HepG2 (cell line): ENCODE results near the gene MT1A. TPM values are rescaled to one million over a fixed set of nuclear protein-coding genes. Genes with fewer than 3 reads are reported as not detected.

Experiments
- CAMTA2 ChIP-seq: sonication (generic); formaldehyde crosslinking; IDR thresholded peaks from 2 replicates; pipeline ENCODE4 v1.4.0; 2020; ENCODE audit warnings: mild to moderate bottlenecking, missing genetic modification reagents, borderline replicate concordance
- DMAP1 ChIP-seq: IDR thresholded peaks from 2 replicates; pipeline ENCODE4 v1.6.1; 2016
- E2F5 ChIP-seq: sonication (generic); formaldehyde crosslinking; conservative IDR thresholded peaks from 2 replicates; pipeline ENCODE4 v1.4.0; 2020; ENCODE audit warnings: missing genetic modification reagents
- HNRNPK ChIP-seq: fragments of 200-400 bp; formaldehyde crosslinking; IDR thresholded peaks from 2 replicates; pipeline ENCODE4 v1.6.1; 2018; ENCODE audit warnings: low read length, low read depth, moderate library complexity, mild to moderate bottlenecking; ENCODE audit not compliant: poor library complexity, severe bottlenecking
- KLF12 ChIP-seq: sonication (generic); formaldehyde crosslinking; IDR thresholded peaks from 2 replicates; pipeline ENCODE4 v1.4.0; 2020; ENCODE audit warnings: missing genetic modification reagents, borderline replicate concordance
- LCORL ChIP-seq, 2 experiments: fragments of 450-650 bp in 1 of 2; sonication (generic) in 1 of 2; formaldehyde crosslinking in 1 of 2; IDR thresholded peaks; 2 replicates each; pipeline versions ENCODE4 v1.5.0 to v1.6.1; 2017 to 2020; ENCODE audit warnings: antibody characterized with exemption in 1 of 2, missing genetic modification reagents in 1 of 2
- MAX ChIP-seq: IDR thresholded peaks from 2 replicates; pipeline ENCODE4 v1.6.1; 2012; ENCODE audit warnings: inconsistent platforms
- PRPF4 ChIP-seq: fragments of 200-400 bp; formaldehyde crosslinking; IDR thresholded peaks from 2 replicates; pipeline ENCODE4 v1.6.1; 2016; ENCODE audit warnings: low read length, low read depth; ENCODE audit not compliant: poor library complexity, severe bottlenecking
- RXRA ChIP-seq: sonication (generic); formaldehyde crosslinking; IDR thresholded peaks from 2 replicates; pipeline ENCODE4 v1.5.1; 2020; ENCODE audit warnings: missing genetic modification reagents
- SRSF9 ChIP-seq: fragments of 200-400 bp; formaldehyde crosslinking; IDR thresholded peaks from 2 replicates; pipeline ENCODE4 v1.6.1; 2018; ENCODE audit warnings: borderline replicate concordance, mild to moderate bottlenecking, low read depth, low read length; ENCODE audit not compliant: insufficient read depth, poor library complexity, severe bottlenecking
- ZBTB21 ChIP-seq: sonication (generic); formaldehyde crosslinking; IDR thresholded peaks from 2 replicates; pipeline ENCODE4 v1.4.0; 2020; ENCODE audit warnings: missing genetic modification reagents
- ZBTB33 ChIP-seq: sonication (generic); formaldehyde crosslinking; IDR thresholded peaks from 2 replicates; pipeline ENCODE4 v1.4.0; 2020; ENCODE audit warnings: missing genetic modification reagents
- ZNF263 ChIP-seq: sonication (generic); formaldehyde crosslinking; IDR thresholded peaks from 2 replicates; pipeline ENCODE4 v1.4.0; 2020; ENCODE audit warnings: missing genetic modification reagents
- ZNF280B ChIP-seq: sonication (generic); formaldehyde crosslinking; IDR thresholded peaks from 2 replicates; pipeline ENCODE4 v1.5.0; 2020; ENCODE audit warnings: missing genetic modification reagents, mild to moderate bottlenecking, borderline replicate concordance
- ZNF350 ChIP-seq: sonication (generic); formaldehyde crosslinking; IDR thresholded peaks from 2 replicates; pipeline ENCODE4 v1.4.0; 2020; ENCODE audit warnings: mild to moderate bottlenecking, low read depth, missing genetic modification reagents, borderline replicate concordance
- ZNF687 ChIP-seq: sonication (generic); formaldehyde crosslinking; IDR thresholded peaks from 2 replicates; pipeline ENCODE4 v1.5.1; 2020; ENCODE audit warnings: mild to moderate bottlenecking, missing genetic modification reagents, moderate library complexity
- ZNF724P ChIP-seq: sonication (generic); formaldehyde crosslinking; IDR thresholded peaks from 2 replicates; pipeline ENCODE4 v1.8.0; 2022; ENCODE audit warnings: missing genetic modification reagents, borderline replicate concordance
- ZSCAN30 ChIP-seq: sonication (generic); formaldehyde crosslinking; IDR thresholded peaks from 2 replicates; pipeline ENCODE4 v1.5.0; 2020; ENCODE audit warnings: mild to moderate bottlenecking, missing genetic modification reagents
- ZSCAN31 ChIP-seq: sonication (generic); formaldehyde crosslinking; IDR thresholded peaks from 2 replicates; pipeline ENCODE4 v1.5.0; 2020; ENCODE audit warnings: low read depth, mild to moderate bottlenecking, missing genetic modification reagents
- polyA plus RNA-seq, 8 experiments: library from polyadenylated mRNA; depleted of rRNA in 3 of 8; stranded (reverse) in 7 of 8; unstranded in 1 of 8; fragments of >200 nt; fragmentation: Illumina TruSeq in 4 of 8; extraction: Trizol in 4 of 8; gene quantifications; 2 replicates each; pipeline versions ENCODE4 v1.2.1 to v1.2.3, GENCODE V29; 2011 to 2016; ENCODE audit warnings: low read depth in 4 of 8, missing spikeins in 1 of 8, mixed read lengths in 1 of 8; ENCODE audit not compliant: insufficient read depth in 1 of 8
- total RNA-seq, 5 experiments: library from RNA; depleted of rRNA; stranded (reverse); fragments of >200 nt; fragmentation: Illumina TruSeq; extraction: Trizol; gene quantifications; 2 replicates each; pipeline ENCODE4 v1.2.3, GENCODE V29; 2016; ENCODE audit warnings: low read depth in 1 of 5

Gene MT1A
- total and polyA plus RNA-seq, 2 of the 13 experiments (the other 11 are each of a cell fraction or from before 2014, with no cell fraction given): 8.3 to 10.4 TPM

GRCh38 chr16:56647641-56648431, 9.4 kb downstream of the MT1A start (continued):
- TF ChIP-seq SRSF9: no peak
- TF ChIP-seq PRPF4: no peak
- TF ChIP-seq MAX: peak; percentile 67
- no peak for TF ChIP-seq ZBTB21 (CRISPR knock-in tag)
- TF ChIP-seq ZNF724P: peak; percentile 66; the same call in 1 of the 2 replicates
- TF ChIP-seq LCORL (IDR thresholded peaks at IDR 0.05): no peak
- TF ChIP-seq LCORL (CRISPR knock-in tag; IDR thresholded peaks at IDR 0.05): peak; percentile 46; the same call in 1 of the 2 replicates
- TF ChIP-seq ZSCAN30 (CRISPR knock-in tag): no peak
- 0 out of 2 replicates have a peak, but pooled peaks have one; percentile 5 for TF ChIP-seq E2F5
- peak; percentile 54; the same call in 1 of the 2 replicates for TF ChIP-seq ZNF280B (CRISPR knock-in tag)
- TF ChIP-seq RXRA (CRISPR knock-in tag): 0 out of 2 replicates have a peak, but pooled peaks have one; percentile 48
- no peak for TF ChIP-seq ZBTB33 (CRISPR knock-in tag)
- 0 out of 2 replicates have a peak, but pooled peaks have one; percentile 22 for TF ChIP-seq ZNF263
- no peak for TF ChIP-seq KLF12 (CRISPR knock-in tag)
- no peak for TF ChIP-seq ZNF350
- peak; percentile 70; the same call in 1 of the 2 replicates for TF ChIP-seq ZSCAN31 (CRISPR knock-in tag)
- TF ChIP-seq HNRNPK: no peak
- TF ChIP-seq DMAP1 (CRISPR knock-in tag): 0 out of 2 replicates have a peak, but pooled peaks have one; percentile 39
- peak; percentile 86 for TF ChIP-seq ZNF687
- no peak for TF ChIP-seq CAMTA2
